T-helper 1 cell (primary cell): ENCODE results near the gene GPRIN2.
"Not testable (repeated sequence)": the region's sequence is repeated elsewhere in the genome, so short reads cannot be mapped to it uniquely, and the experiment has no call there.

Experiments used
- DNase-seq, 5 donors: peaks; one replicate each; pipeline ENCODE4 v3.0.0-alpha.2; 2012 to 2020
- total RNA-seq, 4 donors: gene quantifications; one replicate each; lab custom pipeline; 2026; lab: John Stamatoyannopoulos, UW

GPRIN2 gene
- total RNA-seq, result 0 to 0.24 (median 0) reads per million in 4 donors

- peak in 1 of 5 donors; percentile 22 for DNase-seq
Measured at GRCh38 chr10:46556515-46557318, at the start of gene GPRIN2. Gene GPRIN2, minus strand, starts transcription at chr10:46556658. Its CDS starts 5,922 bp downstream, at chr10:46550736.

GRCh38 chr10:46600516-46600915 is 44.1 kb upstream of the GPRIN2 start:
- not testable (repeated sequence) for DNase-seq

- DNase-seq, result not testable (repeated sequence)
Measured at GRCh38 chr10:46597616-46598246, 41.3 kb upstream of the GPRIN2 start.

GRCh38 chr10:46596570-46596969 is 40.1 kb upstream of the GPRIN2 start:
- DNase-seq, result not testable (repeated sequence)

GRCh38 chr10:46594453-46595063 is 38.1 kb upstream of the GPRIN2 start:
- not testable (repeated sequence) for DNase-seq

GRCh38 chr10:46593307-46593706 is 36.8 kb upstream of the GPRIN2 start:
- not testable (repeated sequence) for DNase-seq

GRCh38 chr10:46591053-46591452 is 34.6 kb upstream of the GPRIN2 start:
- DNase-seq, result not testable (repeated sequence)

- DNase-seq, result not testable (repeated sequence)
Measured at GRCh38 chr10:46589589-46589988, 33.1 kb upstream of the GPRIN2 start.

GRCh38 chr10:46588221-46588620 is 31.8 kb upstream of the GPRIN2 start:
- not testable (repeated sequence) for DNase-seq

- DNase-seq, result not testable (repeated sequence)
Measured at GRCh38 chr10:46587546-46587945, 31.1 kb upstream of the GPRIN2 start.

- not testable (repeated sequence) for DNase-seq
Measured at GRCh38 chr10:46585246-46585645, 28.8 kb upstream of the GPRIN2 start.

- DNase-seq, result not testable (repeated sequence)
Measured at GRCh38 chr10:46584196-46584595, 27.7 kb upstream of the GPRIN2 start.

- not testable (repeated sequence) for DNase-seq
Measured at GRCh38 chr10:46582568-46582967, 26.1 kb upstream of the GPRIN2 start.

GRCh38 chr10:46581997-46582396 is 25.5 kb upstream of the GPRIN2 start:
- not testable (repeated sequence) for DNase-seq

GRCh38 chr10:46579378-46579777 is 22.9 kb upstream of the GPRIN2 start:
- DNase-seq, result not testable (repeated sequence)

- DNase-seq, result not testable (repeated sequence)
Measured at GRCh38 chr10:46578474-46579178, 22.2 kb upstream of the GPRIN2 start, which contains the start of gene SYT15. Gene SYT15, plus strand, starts transcription at chr10:46579128. Its CDS starts 41 bp downstream, at chr10:46579169.

GRCh38 chr10:46577624-46578473 is 21.4 kb upstream of the GPRIN2 start:
- DNase-seq, result not testable (repeated sequence)

GRCh38 chr10:46573884-46574283 is 17.4 kb upstream of the GPRIN2 start:
- DNase-seq, result not testable (repeated sequence)

- not testable (repeated sequence) for DNase-seq
Measured at GRCh38 chr10:46573314-46573713, 16.9 kb upstream of the GPRIN2 start.

GRCh38 chr10:46572765-46573164 is 16.3 kb upstream of the GPRIN2 start:
- DNase-seq, result not testable (repeated sequence)

GRCh38 chr10:46570655-46571054 is 14.2 kb upstream of the GPRIN2 start:
- DNase-seq, result not testable (repeated sequence)
